ENCODE results near the gene HYAL1.

DNA sequence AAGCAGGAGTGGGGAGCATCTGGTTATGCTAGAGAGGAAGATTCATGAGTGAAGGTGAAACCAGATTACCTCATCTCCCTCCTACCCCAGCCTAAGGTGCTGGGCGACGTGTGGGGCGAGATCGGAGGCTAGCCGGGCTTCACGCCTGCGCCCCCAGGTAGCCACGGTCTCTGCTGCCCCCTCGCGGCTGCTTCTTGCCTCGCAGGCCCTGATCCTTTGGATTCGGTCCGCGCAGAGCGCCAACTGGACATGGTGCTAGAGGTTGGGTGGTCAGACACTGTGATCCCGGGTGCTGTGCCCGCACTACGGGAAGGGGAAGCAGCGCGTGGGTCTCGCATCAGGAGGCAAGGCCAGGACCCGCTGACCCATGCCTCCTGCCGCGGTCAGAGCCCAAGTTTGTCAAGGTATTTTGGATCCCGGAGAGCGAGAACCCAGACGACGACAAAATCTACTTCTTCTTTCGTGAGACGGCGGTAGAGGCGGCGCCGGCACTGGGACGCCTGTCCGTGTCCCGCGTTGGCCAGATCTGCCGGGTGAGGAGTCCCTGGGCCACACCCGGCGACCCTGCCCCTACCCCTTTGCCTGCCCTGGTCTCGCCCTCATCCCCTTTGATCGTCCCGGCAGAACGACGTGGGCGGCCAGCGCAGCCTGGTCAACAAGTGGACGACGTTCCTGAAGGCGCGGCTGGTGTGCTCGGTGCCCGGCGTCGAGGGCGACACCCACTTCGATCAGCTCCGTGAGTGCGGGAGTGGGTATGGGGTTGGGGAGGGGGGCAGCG is 30.3 kb downstream of the HYAL1 start:
- TF ChIP-seq ARNTL (CRISPR knock-in tag; IDR thresholded peaks at IDR 0.05; ENCODE audit: borderline replicate concordance, low read depth) (no peak), RARB (CRISPR knock-in tag; IDR thresholded peaks at IDR 0.05) (no peak), GLIS3 (CRISPR knock-in tag; IDR thresholded peaks at IDR 0.05) (no peak), ZFP30 (CRISPR knock-in tag; IDR thresholded peaks at IDR 0.05) (no peak), ZFP3 (CRISPR knock-in tag; IDR thresholded peaks at IDR 0.05) (no peak), ZNF8 (CRISPR knock-in tag; IDR thresholded peaks at IDR 0.05) (no peak), BACH2 (CRISPR knock-in tag; IDR thresholded peaks at IDR 0.05; ENCODE audit: borderline replicate concordance) (no peak), ZC3H10 (CRISPR knock-in tag; IDR thresholded peaks at IDR 0.05) (no peak), ESRRG (CRISPR knock-in tag; IDR thresholded peaks at IDR 0.05) (no peak), ZNF565 (CRISPR knock-in tag; conservative IDR thresholded peaks at IDR 0.05; ENCODE audit: low read depth) (no peak)
- TF ChIP-seq, protein P1, sequence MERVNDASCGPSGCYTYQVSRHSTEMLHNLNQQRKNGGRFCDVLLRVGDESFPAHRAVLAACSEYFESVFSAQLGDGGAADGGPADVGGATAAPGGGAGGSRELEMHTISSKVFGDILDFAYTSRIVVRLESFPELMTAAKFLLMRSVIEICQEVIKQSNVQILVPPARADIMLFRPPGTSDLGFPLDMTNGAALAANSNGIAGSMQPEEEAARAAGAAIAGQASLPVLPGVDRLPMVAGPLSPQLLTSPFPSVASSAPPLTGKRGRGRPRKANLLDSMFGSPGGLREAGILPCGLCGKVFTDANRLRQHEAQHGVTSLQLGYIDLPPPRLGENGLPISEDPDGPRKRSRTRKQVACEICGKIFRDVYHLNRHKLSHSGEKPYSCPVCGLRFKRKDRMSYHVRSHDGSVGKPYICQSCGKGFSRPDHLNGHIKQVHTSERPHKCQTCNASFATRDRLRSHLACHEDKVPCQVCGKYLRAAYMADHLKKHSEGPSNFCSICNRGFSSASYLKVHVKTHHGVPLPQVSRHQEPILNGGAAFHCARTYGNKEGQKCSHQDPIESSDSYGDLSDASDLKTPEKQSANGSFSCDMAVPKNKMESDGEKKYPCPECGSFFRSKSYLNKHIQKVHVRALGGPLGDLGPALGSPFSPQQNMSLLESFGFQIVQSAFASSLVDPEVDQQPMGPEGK (CRISPR knock-in tag; IDR thresholded peaks at IDR 0.05; ENCODE audit: borderline replicate concordance), result no peak
- TF ChIP-seq, protein P2, sequence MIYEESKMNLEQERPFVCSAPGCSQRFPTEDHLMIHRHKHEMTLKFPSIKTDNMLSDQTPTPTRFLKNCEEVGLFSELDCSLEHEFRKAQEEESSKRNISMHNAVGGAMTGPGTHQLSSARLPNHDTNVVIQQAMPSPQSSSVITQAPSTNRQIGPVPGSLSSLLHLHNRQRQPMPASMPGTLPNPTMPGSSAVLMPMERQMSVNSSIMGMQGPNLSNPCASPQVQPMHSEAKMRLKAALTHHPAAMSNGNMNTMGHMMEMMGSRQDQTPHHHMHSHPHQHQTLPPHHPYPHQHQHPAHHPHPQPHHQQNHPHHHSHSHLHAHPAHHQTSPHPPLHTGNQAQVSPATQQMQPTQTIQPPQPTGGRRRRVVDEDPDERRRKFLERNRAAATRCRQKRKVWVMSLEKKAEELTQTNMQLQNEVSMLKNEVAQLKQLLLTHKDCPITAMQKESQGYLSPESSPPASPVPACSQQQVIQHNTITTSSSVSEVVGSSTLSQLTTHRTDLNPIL (CRISPR knock-in tag; IDR thresholded peaks at IDR 0.05; ENCODE audit: low read depth), result no peak
- TF ChIP-seq, protein P3, sequence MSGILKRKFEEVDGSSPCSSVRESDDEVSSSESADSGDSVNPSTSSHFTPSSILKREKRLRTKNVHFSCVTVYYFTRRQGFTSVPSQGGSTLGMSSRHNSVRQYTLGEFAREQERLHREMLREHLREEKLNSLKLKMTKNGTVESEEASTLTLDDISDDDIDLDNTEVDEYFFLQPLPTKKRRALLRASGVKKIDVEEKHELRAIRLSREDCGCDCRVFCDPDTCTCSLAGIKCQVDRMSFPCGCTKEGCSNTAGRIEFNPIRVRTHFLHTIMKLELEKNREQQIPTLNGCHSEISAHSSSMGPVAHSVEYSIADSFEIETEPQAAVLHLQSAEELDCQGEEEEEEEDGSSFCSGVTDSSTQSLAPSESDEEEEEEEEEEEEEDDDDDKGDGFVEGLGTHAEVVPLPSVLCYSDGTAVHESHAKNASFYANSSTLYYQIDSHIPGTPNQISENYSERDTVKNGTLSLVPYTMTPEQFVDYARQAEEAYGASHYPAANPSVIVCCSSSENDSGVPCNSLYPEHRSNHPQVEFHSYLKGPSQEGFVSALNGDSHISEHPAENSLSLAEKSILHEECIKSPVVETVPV (CRISPR knock-in tag; IDR thresholded peaks at IDR 0.05), result no peak
